Measurements from ENCODE around the gene ARHGAP26.
"Not testable (repeated sequence)": the region's sequence is repeated elsewhere in the genome, so short reads cannot be mapped to it uniquely, and the experiment has no call there.

Gene ARHGAP26

GRCh38 chr5:143092711-143093451, 322.7 kb downstream of the ARHGAP26 start:
- H3K4me2 ChIP-seq (ENCODE audit: low read length); H3K27me3 ChIP-seq (ENCODE audit: control insufficient read depth, low read length); H3K27ac ChIP-seq (ENCODE audit: low read depth, low read length): not testable (repeated sequence)

GRCh38 chr5:143093452-143094086, 323.4 kb downstream of the ARHGAP26 start:
- Histone ChIP-seq H3K9me2 (replicated peaks; ENCODE audit: control insufficient read depth, low read length) (no peaks in the 10 kb centered on the region), H3K4me3 (ENCODE audit: low read length) (no peak overlapping the region), H3K27me3 (ENCODE audit: control insufficient read depth, low read length) (no peaks in the 10 kb centered on the region)

More at GRCh38 chr5:143092711-143093451, 322.7 kb downstream of the ARHGAP26 start:
- H3K9me3 ChIP-seq (ENCODE audit: control insufficient read depth, insufficient read depth, low read length); H4K20me1 ChIP-seq (ENCODE audit: control insufficient read depth, insufficient read depth, low read depth, low read length); H3F3A ChIP-seq (ENCODE audit: control insufficient read depth, insufficient read depth); H3K9me2 ChIP-seq (replicated peaks; ENCODE audit: control insufficient read depth, low read length); H3K4me3 ChIP-seq (ENCODE audit: low read length); H3K36me3 ChIP-seq (ENCODE audit: control insufficient read depth, low read length); H3K4me1 ChIP-seq (ENCODE audit: control insufficient read depth, low read length); H3K79me2 ChIP-seq (ENCODE audit: control insufficient read depth, low read length): not testable (repeated sequence)

DNA sequence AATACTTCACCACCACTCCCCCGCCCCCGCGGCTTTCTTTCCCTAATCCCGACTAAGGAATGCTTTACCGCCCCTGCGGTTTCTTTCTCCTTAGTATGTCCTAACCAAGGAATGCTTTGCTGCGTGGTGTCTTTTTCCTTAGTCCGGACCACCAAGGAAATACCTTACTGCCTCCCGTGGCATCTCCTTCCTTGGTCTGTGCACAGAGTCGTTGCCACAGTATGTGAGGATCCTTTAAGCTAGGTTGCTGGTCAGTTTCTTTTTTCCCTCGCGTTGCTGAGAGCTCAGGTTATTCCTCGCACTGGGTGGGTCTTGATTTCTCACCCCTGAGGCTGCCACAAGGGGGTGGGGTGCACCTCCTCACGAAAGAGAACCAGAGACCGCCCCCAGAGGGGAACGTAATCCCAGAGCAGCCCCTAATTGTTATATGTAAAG, 323.9 kb downstream of the ARHGAP26 start:
- Histone ChIP-seq H3K4me1 (ENCODE audit: control insufficient read depth, low read length) (no peaks in the 10 kb centered on the region), H3K27ac (ENCODE audit: low read depth, low read length) (no peak overlapping the region), H3K4me2 (ENCODE audit: low read length) (no peak overlapping the region), H3F3A (ENCODE audit: control insufficient read depth, insufficient read depth) (no peaks in the 10 kb centered on the region), H3K27me3 (ENCODE audit: control insufficient read depth, low read length) (no peaks in the 10 kb centered on the region), H4K20me1 (ENCODE audit: control insufficient read depth, insufficient read depth, low read depth, low read length) (no peaks in the 10 kb centered on the region), H3K9me2 (replicated peaks; ENCODE audit: control insufficient read depth, low read length) (no peaks in the 10 kb centered on the region), H3K36me3 (ENCODE audit: control insufficient read depth, low read length) (no peaks in the 10 kb centered on the region), H3K79me2 (ENCODE audit: control insufficient read depth, low read length) (no peaks in the 10 kb centered on the region), H3K4me3 (ENCODE audit: low read length) (no peak overlapping the region), H3K9me3 (ENCODE audit: control insufficient read depth, insufficient read depth, low read length) (no peaks in the 10 kb centered on the region)
- TF ChIP-seq EZH2phosphoT487 (IDR thresholded peaks at IDR 0.05; ENCODE audit: borderline replicate concordance, low read length): no peak
- TF ChIP-seq CTCF (IDR thresholded peaks at IDR 0.05; ENCODE audit: low read depth, low read length, poor library complexity, severe bottlenecking): no peak

More at GRCh38 chr5:143093452-143094086, 323.4 kb downstream of the ARHGAP26 start:
- TF ChIP-seq EZH2phosphoT487 (IDR thresholded peaks at IDR 0.05; ENCODE audit: borderline replicate concordance, low read length): no peak
- TF ChIP-seq CTCF (IDR thresholded peaks at IDR 0.05; ENCODE audit: low read depth, low read length, poor library complexity, severe bottlenecking): no peak
- H3K79me2 ChIP-seq (ENCODE audit: control insufficient read depth, low read length): no peaks in the 10 kb centered on the region
- no peaks in the 10 kb centered on the region for H4K20me1 ChIP-seq (ENCODE audit: control insufficient read depth, insufficient read depth, low read depth, low read length)
- no peaks in the 10 kb centered on the region for H3K36me3 ChIP-seq (ENCODE audit: control insufficient read depth, low read length)
- H3K9me3 ChIP-seq (ENCODE audit: control insufficient read depth, insufficient read depth, low read length): no peaks in the 10 kb centered on the region
- no peaks in the 10 kb centered on the region for H3F3A ChIP-seq (ENCODE audit: control insufficient read depth, insufficient read depth)
- no peak overlapping the region for H3K27ac ChIP-seq (ENCODE audit: low read depth, low read length)
- no peaks in the 10 kb centered on the region for H3K4me1 ChIP-seq (ENCODE audit: control insufficient read depth, low read length)
- no peak overlapping the region for H3K4me2 ChIP-seq (ENCODE audit: low read length)

DNA sequence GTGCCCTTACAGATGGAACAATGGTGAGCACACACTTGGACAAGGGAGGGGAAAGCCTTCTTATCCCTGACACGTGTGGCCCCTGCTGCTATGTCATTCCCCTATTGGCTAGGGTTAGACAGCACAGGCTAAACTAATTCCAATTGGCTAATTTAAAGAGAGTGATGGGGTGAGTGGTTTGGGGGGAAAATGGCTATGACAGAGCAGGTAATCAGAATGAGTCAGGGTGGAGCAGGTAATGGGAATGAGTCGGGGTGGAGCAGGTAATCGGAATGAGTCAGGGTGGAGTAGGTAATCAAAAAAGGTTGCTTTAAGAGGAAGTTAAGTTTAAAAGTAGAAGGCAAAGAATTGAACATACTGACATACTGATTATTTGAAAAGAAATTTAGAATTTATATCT, 324.4 kb downstream of the ARHGAP26 start:
- H4K20me1 ChIP-seq (ENCODE audit: control insufficient read depth, insufficient read depth, low read depth, low read length); H3K9me3 ChIP-seq (ENCODE audit: control insufficient read depth, insufficient read depth, low read length); H3K4me3 ChIP-seq (ENCODE audit: low read length); H3F3A ChIP-seq (ENCODE audit: control insufficient read depth, insufficient read depth); H3K27ac ChIP-seq (ENCODE audit: low read depth, low read length); H3K27me3 ChIP-seq (ENCODE audit: control insufficient read depth, low read length); H3K79me2 ChIP-seq (ENCODE audit: control insufficient read depth, low read length); H3K4me1 ChIP-seq (ENCODE audit: control insufficient read depth, low read length); H3K4me2 ChIP-seq (ENCODE audit: low read length); H3K9me2 ChIP-seq (replicated peaks; ENCODE audit: control insufficient read depth, low read length); H3K36me3 ChIP-seq (ENCODE audit: control insufficient read depth, low read length): not testable (repeated sequence)

Data from DOHH2 (cell line).